Measurements from ENCODE around the gene ADCY5. TPM values are rescaled to one million over a fixed set of nuclear protein-coding genes. Genes with fewer than 3 reads are reported as not detected.

The ADCY5 gene
- total RNA-seq, 2 donors from 2014 or later: 5.6 to 7.8 TPM

DNA sequence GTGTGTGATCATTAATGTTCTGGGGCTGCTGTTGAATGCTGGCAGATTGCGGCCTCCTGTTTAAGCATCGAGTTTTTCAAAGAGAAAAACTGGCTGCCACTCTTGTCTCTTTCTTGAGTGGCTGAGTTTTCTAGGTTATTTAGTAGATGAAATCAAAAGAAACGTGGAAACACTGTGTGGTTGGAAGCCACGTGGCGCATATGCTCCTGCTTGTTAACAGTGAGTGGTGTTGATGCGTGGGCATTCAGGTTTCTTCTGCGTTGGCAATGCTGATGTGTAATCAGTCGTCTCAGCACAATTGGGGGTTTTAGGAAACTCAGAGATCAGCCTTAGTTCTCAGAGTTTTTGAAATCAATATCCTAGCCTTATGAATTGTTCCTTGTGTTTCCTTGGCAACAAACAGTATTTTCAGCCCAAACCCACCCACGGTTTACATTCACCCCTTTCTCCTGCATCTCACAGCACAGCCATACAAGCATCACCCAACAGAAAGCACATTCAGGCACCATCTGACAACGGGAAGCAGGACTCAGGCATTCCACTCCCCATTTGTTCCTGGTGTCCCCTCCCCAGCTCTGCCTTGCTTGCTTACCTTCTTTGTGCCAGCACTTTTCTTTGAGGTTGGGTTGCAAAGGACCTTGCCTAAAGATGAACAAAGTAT, 172.4 kb downstream of the ADCY5 start:
- Histone ChIP-seq H3K27ac (no peak overlapping the region), H3K9ac (ENCODE audit: low read depth in 2 of 2, low read length in 2 of 2) (no peak overlapping the region), H3K36me3 (no peaks in the 10 kb centered on the region), H3K4me1 (no peaks in the 10 kb centered on the region), H3K9me3 (no peaks in the 10 kb centered on the region), H3K27me3 (no peaks in the 10 kb centered on the region), H3K4me3 (no peak overlapping the region)
- TF ChIP-seq, protein P1, sequence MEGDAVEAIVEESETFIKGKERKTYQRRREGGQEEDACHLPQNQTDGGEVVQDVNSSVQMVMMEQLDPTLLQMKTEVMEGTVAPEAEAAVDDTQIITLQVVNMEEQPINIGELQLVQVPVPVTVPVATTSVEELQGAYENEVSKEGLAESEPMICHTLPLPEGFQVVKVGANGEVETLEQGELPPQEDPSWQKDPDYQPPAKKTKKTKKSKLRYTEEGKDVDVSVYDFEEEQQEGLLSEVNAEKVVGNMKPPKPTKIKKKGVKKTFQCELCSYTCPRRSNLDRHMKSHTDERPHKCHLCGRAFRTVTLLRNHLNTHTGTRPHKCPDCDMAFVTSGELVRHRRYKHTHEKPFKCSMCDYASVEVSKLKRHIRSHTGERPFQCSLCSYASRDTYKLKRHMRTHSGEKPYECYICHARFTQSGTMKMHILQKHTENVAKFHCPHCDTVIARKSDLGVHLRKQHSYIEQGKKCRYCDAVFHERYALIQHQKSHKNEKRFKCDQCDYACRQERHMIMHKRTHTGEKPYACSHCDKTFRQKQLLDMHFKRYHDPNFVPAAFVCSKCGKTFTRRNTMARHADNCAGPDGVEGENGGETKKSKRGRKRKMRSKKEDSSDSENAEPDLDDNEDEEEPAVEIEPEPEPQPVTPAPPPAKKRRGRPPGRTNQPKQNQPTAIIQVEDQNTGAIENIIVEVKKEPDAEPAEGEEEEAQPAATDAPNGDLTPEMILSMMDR (IDR thresholded peaks at IDR 0.05): no peak
- intact Hi-C loops (cut with DNase I): no loop called here
- DNase-seq: no peak

DNA sequence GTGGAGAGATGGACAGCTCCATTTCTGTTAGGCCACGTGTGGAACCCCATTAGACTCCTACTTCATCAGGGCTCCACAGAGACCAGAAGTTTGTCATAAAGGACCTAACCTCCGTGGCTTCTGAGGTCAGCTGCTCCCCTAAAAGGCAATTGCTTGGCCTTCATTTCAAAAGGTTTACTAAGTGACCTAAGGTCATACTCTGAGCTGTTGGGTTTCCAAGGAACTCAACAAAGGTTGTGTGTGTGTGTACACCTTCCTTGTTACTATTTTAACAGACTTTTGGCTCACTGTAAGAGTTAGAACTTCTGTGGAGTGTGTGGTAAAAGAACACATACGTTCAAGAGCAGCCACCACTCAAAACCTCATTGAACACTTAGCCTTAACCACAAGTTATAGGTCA, 173.2 kb downstream of the ADCY5 start:
- TF ChIP-seq, protein P1 (IDR thresholded peaks at IDR 0.05): no peak
- H3K36me3 ChIP-seq: no peaks in the 10 kb centered on the region

DNA sequence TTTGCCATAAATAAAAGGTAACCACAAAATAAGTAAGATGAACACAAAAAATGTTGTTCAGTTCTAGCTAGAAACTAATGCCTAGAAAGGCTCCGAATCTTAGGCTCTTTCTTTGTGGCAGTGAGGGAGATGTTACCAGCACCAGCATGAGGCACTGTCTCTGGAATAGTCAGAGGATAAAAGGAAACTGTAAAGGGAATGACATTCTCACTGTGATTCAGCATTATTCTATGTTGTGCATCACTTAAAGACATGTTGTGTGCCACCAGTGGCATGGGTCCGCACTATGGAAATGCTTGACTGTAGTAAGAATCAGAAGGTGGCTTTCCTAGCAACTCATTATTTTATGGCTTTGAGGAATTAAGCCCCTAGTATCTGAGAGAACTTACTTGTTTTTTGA, 176.3 kb downstream of the ADCY5 start:
- no peak overlapping the region for H3K9ac ChIP-seq (ENCODE audit: low read depth in 2 of 2, low read length in 2 of 2)
- TF ChIP-seq, protein P1 (IDR thresholded peaks at IDR 0.05): no peak
- no peaks in the 10 kb centered on the region for H3K4me1 ChIP-seq
- no peaks in the 10 kb centered on the region for H3K9me3 ChIP-seq
- H3K27ac ChIP-seq: no peak overlapping the region
- intact Hi-C loops (cut with DNase I): no loop called here
- H3K36me3 ChIP-seq: no peaks in the 10 kb centered on the region
- no peaks in the 10 kb centered on the region for H3K27me3 ChIP-seq
- no peak overlapping the region for H3K4me3 ChIP-seq
- no peak for DNase-seq

More for the DNA sequence above, 173.2 kb downstream of the ADCY5 start:
- no peak overlapping the region for H3K9ac ChIP-seq (ENCODE audit: low read depth in 2 of 2, low read length in 2 of 2)
- H3K9me3 ChIP-seq: no peaks in the 10 kb centered on the region
- no peaks in the 10 kb centered on the region for H3K4me1 ChIP-seq
- no peak overlapping the region for H3K4me3 ChIP-seq
- H3K27me3 ChIP-seq: no peaks in the 10 kb centered on the region
- no peak for DNase-seq
- no peak overlapping the region for H3K27ac ChIP-seq
- intact Hi-C loops (cut with DNase I): no loop called here

DNA sequence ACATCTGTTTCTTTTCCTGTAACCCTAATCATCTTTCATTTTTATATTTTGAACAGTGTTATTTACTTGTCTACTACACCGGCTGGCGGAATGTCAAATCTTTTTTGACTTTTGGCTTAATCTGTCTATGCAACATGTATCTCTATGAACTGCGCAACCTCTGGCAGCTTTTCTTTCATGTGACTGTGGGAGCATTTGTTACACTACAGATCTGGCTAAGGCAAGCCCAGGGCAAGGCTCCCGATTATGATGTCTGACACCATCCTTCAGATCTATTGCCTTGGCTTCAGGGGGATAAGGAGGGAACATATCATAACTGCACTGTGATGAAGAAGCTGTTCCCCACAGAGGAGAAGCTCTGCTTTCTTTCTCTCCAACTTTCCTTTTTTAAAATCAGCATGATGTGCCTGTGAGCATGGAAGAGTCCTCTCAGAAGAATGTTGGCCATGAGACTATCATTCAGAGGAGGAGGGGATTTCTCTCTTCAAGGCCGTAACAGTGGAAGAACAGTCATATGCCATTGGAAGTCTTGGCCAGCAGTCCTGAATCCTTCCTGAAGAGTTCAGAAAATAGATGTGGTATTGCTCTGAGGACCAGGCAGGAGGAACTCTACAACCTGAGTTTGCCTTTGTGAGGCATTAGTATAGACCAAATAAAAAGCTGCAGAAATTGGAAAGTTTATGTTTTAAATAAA, 177.3 kb downstream of the ADCY5 start:
- no peak overlapping the region for H3K4me3 ChIP-seq
- H3K27ac ChIP-seq: no peak overlapping the region
- H3K27me3 ChIP-seq: no peaks in the 10 kb centered on the region
- TF ChIP-seq, protein P1 (IDR thresholded peaks at IDR 0.05): no peak
- DNase-seq: peak; percentile 25
- no peaks in the 10 kb centered on the region for H3K4me1 ChIP-seq
- no peaks in the 10 kb centered on the region for H3K36me3 ChIP-seq
- intact Hi-C loops (cut with DNase I): no loop called here
- H3K9me3 ChIP-seq: no peaks in the 10 kb centered on the region
- no peak overlapping the region for H3K9ac ChIP-seq (ENCODE audit: low read depth in 2 of 2, low read length in 2 of 2)

DNA sequence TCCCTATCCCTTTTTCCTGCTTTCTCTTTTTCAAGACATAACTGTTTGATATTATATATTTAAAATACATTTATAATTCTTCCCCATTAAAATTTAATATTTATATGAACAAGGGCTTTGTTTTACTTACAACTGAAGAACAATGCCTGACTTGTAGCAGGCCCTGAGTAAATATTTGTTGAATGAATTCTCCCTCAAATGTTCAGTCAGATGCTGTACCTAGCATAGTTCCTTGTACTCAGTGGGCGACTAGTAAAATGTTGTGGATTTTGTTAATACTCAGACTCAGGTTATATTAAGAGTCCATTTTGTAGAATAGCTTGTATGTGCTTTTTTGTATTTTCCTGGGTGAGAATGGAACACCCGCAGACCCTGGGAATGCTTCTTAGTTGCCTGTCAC, 178.1 kb downstream of the ADCY5 start:
- no peak for DNase-seq
- Histone ChIP-seq H3K9ac (ENCODE audit: low read depth in 2 of 2, low read length in 2 of 2) (no peak overlapping the region), H3K9me3 (no peaks in the 10 kb centered on the region), H3K27me3 (no peaks in the 10 kb centered on the region), H3K27ac (no peak overlapping the region), H3K4me1 (no peaks in the 10 kb centered on the region), H3K4me3 (no peak overlapping the region), H3K36me3 (no peaks in the 10 kb centered on the region)
- intact Hi-C loops (cut with DNase I): no loop called here
- TF ChIP-seq, protein P1 (IDR thresholded peaks at IDR 0.05): no peak
